HG03520 (cell line): ENCODE results near the gene LYRM4.
"Not testable (repeated sequence)": the region's sequence is repeated elsewhere in the genome, so short reads cannot be mapped to it uniquely, and the experiment has no call there.

Experiments
- ATAC-seq: cut with Tn5 transposase; IDR thresholded peaks from one replicate; pipeline ENCODE4 v1.9.1; 2021; ENCODE audit warnings: mild to moderate bottlenecking, moderate library complexity; ENCODE audit not compliant: unreplicated experiment

LYRM4 gene

GRCh38 chr6:5084781-5085647, 175.7 kb downstream of the LYRM4 start, which contains the start of gene PPP1R3G:
Gene PPP1R3G (plus strand): TSS chr6:5085341. CDS start chr6:5085486, 145 bp downstream.
- peak; percentile 44 for ATAC-seq

- ATAC-seq, result peak; percentile 19
Measured at GRCh38 chr6:5084360-5084780, 176.4 kb downstream of the LYRM4 start.

GRCh38 chr6:5083813-5084359, 176.9 kb downstream of the LYRM4 start:
- ATAC-seq, result peak; percentile 24

- ATAC-seq, result no peak
Measured at GRCh38 chr6:5083307-5083583, 177.5 kb downstream of the LYRM4 start.

GRCh38 chr6:5082487-5083306, 178.1 kb downstream of the LYRM4 start:
- no peak for ATAC-seq

- no peak for ATAC-seq
Measured at GRCh38 chr6:5081955-5082354, 178.8 kb downstream of the LYRM4 start.

- ATAC-seq, result no peak
Measured at GRCh38 chr6:5081182-5081581, 179.6 kb downstream of the LYRM4 start.

- ATAC-seq, result no peak
Measured at GRCh38 chr6:5080574-5080973, 180.2 kb downstream of the LYRM4 start.

- ATAC-seq, result no peak
Measured at GRCh38 chr6:5079692-5080091, 181.1 kb downstream of the LYRM4 start.

- peak; percentile 74 for ATAC-seq
Measured at GRCh38 chr6:5078121-5078669, 182.6 kb downstream of the LYRM4 start.

GRCh38 chr6:5076931-5077330, 183.8 kb downstream of the LYRM4 start:
- no peak for ATAC-seq

- no peak for ATAC-seq
Measured at GRCh38 chr6:5073992-5074391, 186.8 kb downstream of the LYRM4 start.

- ATAC-seq, result no peak
Measured at GRCh38 chr6:5072440-5072839, 188.3 kb downstream of the LYRM4 start.

- ATAC-seq, result no peak
Measured at GRCh38 chr6:5071216-5071615, 189.5 kb downstream of the LYRM4 start.

- ATAC-seq, result no peak
Measured at GRCh38 chr6:5068153-5068751, 192.5 kb downstream of the LYRM4 start.

GRCh38 chr6:5067305-5067704, 193.4 kb downstream of the LYRM4 start:
- ATAC-seq, result no peak

GRCh38 chr6:5066456-5067093, 194.2 kb downstream of the LYRM4 start:
- ATAC-seq, result no peak

- no peak for ATAC-seq
Measured at GRCh38 chr6:5063617-5064016, 197.1 kb downstream of the LYRM4 start.

- ATAC-seq, result no peak
Measured at GRCh38 chr6:5061152-5061551, 199.6 kb downstream of the LYRM4 start.

- ATAC-seq, result not testable (repeated sequence)
Measured at GRCh38 chr6:5060439-5060838, 200.3 kb downstream of the LYRM4 start.
